Esophagus muscularis mucosa (tissue), 3 donors: ENCODE results near the gene ITGA8.

ENCODE experiments used
- POLR2A ChIP-seq: fragments of 450-650 bp; IDR thresholded peaks from one replicate; pipeline ENCODE4 v1.6.1; 2017; ENCODE audit warnings: antibody characterized with exemption, moderate library complexity, mild to moderate bottlenecking, low read depth
- TF ChIP-seq, protein P1 (sequence below), 3 experiments: fragments of 200-600 bp in 2 of 3; fragments of 450-650 bp in 1 of 3; sonication (generic) in 2 of 3; IDR thresholded peaks; one replicate each; pipeline ENCODE4 v1.5.1; 2017 to 2019; ENCODE audit warnings: antibody characterized with exemption in 3 of 3, mild to moderate bottlenecking in 2 of 3, moderate library complexity in 1 of 3

DNA sequence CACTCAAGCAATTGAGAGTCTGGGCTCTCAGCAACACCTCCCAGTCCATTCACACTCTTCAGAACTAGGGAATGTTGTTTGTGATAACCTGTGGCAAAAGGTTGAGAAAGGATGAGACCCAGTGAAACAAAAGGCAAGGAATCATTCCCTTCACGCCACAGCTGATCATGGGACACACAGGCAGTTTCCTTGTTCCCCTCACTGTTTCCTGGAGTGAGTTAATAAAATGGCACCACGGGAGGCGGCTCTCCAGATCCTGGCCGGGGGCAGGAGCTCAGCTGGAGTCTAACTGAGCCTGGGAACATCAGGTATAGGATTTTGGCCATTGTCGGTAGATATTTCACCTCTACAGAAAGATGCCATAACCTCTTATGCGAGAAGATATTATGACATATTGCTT is 241.3 kb downstream of the ITGA8 start:
- TF ChIP-seq, protein P1, sequence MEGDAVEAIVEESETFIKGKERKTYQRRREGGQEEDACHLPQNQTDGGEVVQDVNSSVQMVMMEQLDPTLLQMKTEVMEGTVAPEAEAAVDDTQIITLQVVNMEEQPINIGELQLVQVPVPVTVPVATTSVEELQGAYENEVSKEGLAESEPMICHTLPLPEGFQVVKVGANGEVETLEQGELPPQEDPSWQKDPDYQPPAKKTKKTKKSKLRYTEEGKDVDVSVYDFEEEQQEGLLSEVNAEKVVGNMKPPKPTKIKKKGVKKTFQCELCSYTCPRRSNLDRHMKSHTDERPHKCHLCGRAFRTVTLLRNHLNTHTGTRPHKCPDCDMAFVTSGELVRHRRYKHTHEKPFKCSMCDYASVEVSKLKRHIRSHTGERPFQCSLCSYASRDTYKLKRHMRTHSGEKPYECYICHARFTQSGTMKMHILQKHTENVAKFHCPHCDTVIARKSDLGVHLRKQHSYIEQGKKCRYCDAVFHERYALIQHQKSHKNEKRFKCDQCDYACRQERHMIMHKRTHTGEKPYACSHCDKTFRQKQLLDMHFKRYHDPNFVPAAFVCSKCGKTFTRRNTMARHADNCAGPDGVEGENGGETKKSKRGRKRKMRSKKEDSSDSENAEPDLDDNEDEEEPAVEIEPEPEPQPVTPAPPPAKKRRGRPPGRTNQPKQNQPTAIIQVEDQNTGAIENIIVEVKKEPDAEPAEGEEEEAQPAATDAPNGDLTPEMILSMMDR (IDR thresholded peaks at IDR 0.05), result no peak
- TF ChIP-seq POLR2A, result no peak
